Adrenal gland (tissue), 5 donors: Measurements from ENCODE around the gene GNG8.

Experiments
- CTCF ChIP-seq, 6 experiments: fragments of 450-650 bp in 4 of 6; fragments of 200-600 bp in 2 of 6; sonication (generic) in 1 of 6; IDR thresholded peaks; 1 replicate in 5 of 6; 2 replicates in 1 of 6; pipeline versions ENCODE4 v1.5.1 to v1.8.0; 2016 to 2021; ENCODE audit warnings: antibody characterized with exemption in 6 of 6, mild to moderate bottlenecking in 2 of 6, moderate library complexity in 1 of 6
- POLR2A ChIP-seq, 2 donors: fragments of 450-650 bp; IDR thresholded peaks; one replicate each; pipeline ENCODE4 v1.6.1; 2017; ENCODE audit warnings: antibody characterized with exemption in 2 of 2, mild to moderate bottlenecking in 2 of 2, moderate library complexity in 1 of 2
- donor health status: DM: no; HTN: no; CAD: no.

GRCh38 chr19:46621191-46622117, 14.5 kb downstream of the GNG8 start:
- TF ChIP-seq CTCF (IDR thresholded peaks at IDR 0.05), result no peak
- no peak for TF ChIP-seq POLR2A (IDR thresholded peaks at IDR 0.05)
